Loucy (cell line): ENCODE results near the gene SMIM13.

Experiments
- H2AFZ ChIP-seq: fragments of 200-600 bp; sonication (generic); 2 replicates; pipeline ENCODE4 v1.6.0; 2016; ENCODE audit warnings: antibody characterized with exemption, mild to moderate bottlenecking, low read length, moderate library complexity
- H3F3A ChIP-seq: fragments of 200-600 bp; 2 replicates; pipeline ENCODE4 v1.6.0; 2016; ENCODE audit warnings: antibody characterized with exemption, low read depth, mild to moderate bottlenecking
- H3K27me3 ChIP-seq: fragments of 200-600 bp; sonication (generic); 2 replicates; pipeline ENCODE4 v1.6.1; 2014; ENCODE audit warnings: low read length, mild to moderate bottlenecking; ENCODE audit not compliant: insufficient read depth, poor library complexity, severe bottlenecking
- H3K36me3 ChIP-seq: fragments of 200-600 bp; sonication (generic); 2 replicates; pipeline ENCODE4 v1.6.1; 2016; ENCODE audit warnings: low read length; ENCODE audit not compliant: insufficient read depth
- H3K4me1 ChIP-seq: fragments of 200-600 bp; sonication (generic); 2 replicates; pipeline ENCODE4 v1.5.1; 2014; ENCODE audit warnings: low read length, mild to moderate bottlenecking; ENCODE audit not compliant: insufficient read depth, poor library complexity, severe bottlenecking
- H3K4me2 ChIP-seq: fragments of 200-600 bp; sonication (generic); 2 replicates; pipeline ENCODE4 v1.6.0; 2014; ENCODE audit warnings: antibody characterized with exemption, low read length, low read depth, mild to moderate bottlenecking; ENCODE audit not compliant: poor library complexity, severe bottlenecking
- H3K4me3 ChIP-seq: fragments of 200-600 bp; sonication (generic); 2 replicates; pipeline ENCODE4 v1.5.1; 2014; ENCODE audit warnings: low read length, mild to moderate bottlenecking, mixed read lengths; ENCODE audit not compliant: poor library complexity, severe bottlenecking
- H3K79me2 ChIP-seq: fragments of 200-600 bp; sonication (generic); 2 replicates; pipeline ENCODE4 v1.6.1; 2014; ENCODE audit warnings: low read length; ENCODE audit not compliant: insufficient read depth
- H3K9ac ChIP-seq: fragments of 200-600 bp; sonication (generic); 2 replicates; pipeline ENCODE4 v1.6.0; 2014; ENCODE audit warnings: mild to moderate bottlenecking, low read depth, low read length, moderate library complexity; ENCODE audit not compliant: poor library complexity, severe bottlenecking
- H3K9me2 ChIP-seq: fragments of 200-600 bp; sonication (generic); replicated peaks from 2 replicates; pipeline ENCODE4 v1.6.1; 2016; ENCODE audit warnings: low read depth, low read length, mixed read lengths
- H3K9me3 ChIP-seq: fragments of 200-600 bp; sonication (generic); 2 replicates; pipeline ENCODE4 v1.6.1; 2014; ENCODE audit warnings: mild to moderate bottlenecking, antibody characterized with exemption, low read length, low read depth; ENCODE audit not compliant: insufficient read depth
- H4K20me1 ChIP-seq: fragments of 200-600 bp; sonication (generic); 2 replicates; pipeline ENCODE4 v1.6.0; 2014; ENCODE audit warnings: antibody characterized with exemption, low read length, mild to moderate bottlenecking; ENCODE audit not compliant: insufficient read depth, poor library complexity, severe bottlenecking
- EZH2phosphoT487 ChIP-seq: fragments of 200-600 bp; IDR thresholded peaks from 2 replicates; pipeline ENCODE4 v1.6.1; 2018; ENCODE audit warnings: antibody characterized with exemption, mild to moderate bottlenecking, moderate library complexity, borderline replicate concordance
- TF ChIP-seq, protein P1 (sequence below): fragments of 200-600 bp; sonication (generic); conservative IDR thresholded peaks from 2 replicates; pipeline ENCODE4 v1.5.1; 2014; ENCODE audit warnings: mild to moderate bottlenecking, antibody characterized with exemption, low read length

The SMIM13 gene

GRCh38 chr6:11130605-11131004 lies 37.0 kb downstream of the SMIM13 start:
- H3K79me2 ChIP-seq = peaks cover 69% of the 10 kb centered on the region
- no peak for TF ChIP-seq EZH2phosphoT487
- TF ChIP-seq, protein P1, sequence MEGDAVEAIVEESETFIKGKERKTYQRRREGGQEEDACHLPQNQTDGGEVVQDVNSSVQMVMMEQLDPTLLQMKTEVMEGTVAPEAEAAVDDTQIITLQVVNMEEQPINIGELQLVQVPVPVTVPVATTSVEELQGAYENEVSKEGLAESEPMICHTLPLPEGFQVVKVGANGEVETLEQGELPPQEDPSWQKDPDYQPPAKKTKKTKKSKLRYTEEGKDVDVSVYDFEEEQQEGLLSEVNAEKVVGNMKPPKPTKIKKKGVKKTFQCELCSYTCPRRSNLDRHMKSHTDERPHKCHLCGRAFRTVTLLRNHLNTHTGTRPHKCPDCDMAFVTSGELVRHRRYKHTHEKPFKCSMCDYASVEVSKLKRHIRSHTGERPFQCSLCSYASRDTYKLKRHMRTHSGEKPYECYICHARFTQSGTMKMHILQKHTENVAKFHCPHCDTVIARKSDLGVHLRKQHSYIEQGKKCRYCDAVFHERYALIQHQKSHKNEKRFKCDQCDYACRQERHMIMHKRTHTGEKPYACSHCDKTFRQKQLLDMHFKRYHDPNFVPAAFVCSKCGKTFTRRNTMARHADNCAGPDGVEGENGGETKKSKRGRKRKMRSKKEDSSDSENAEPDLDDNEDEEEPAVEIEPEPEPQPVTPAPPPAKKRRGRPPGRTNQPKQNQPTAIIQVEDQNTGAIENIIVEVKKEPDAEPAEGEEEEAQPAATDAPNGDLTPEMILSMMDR = no peak
- H3K27me3 ChIP-seq = no peaks in the 10 kb centered on the region
- H3K4me1 ChIP-seq = no peaks in the 10 kb centered on the region
- H3K9ac ChIP-seq = no peak overlapping the region
- no peaks in the 10 kb centered on the region for H3F3A ChIP-seq
- H3K4me2 ChIP-seq = no peak overlapping the region
- H3K9me3 ChIP-seq = no peaks in the 10 kb centered on the region
- peaks cover 4% of the 10 kb centered on the region for H4K20me1 ChIP-seq
- peaks cover 24% of the 10 kb centered on the region for H3K36me3 ChIP-seq
- no peak overlapping the region for H3K4me3 ChIP-seq
- no peak overlapping the region for H2AFZ ChIP-seq
- no peaks in the 10 kb centered on the region for H3K9me2 ChIP-seq

DNA sequence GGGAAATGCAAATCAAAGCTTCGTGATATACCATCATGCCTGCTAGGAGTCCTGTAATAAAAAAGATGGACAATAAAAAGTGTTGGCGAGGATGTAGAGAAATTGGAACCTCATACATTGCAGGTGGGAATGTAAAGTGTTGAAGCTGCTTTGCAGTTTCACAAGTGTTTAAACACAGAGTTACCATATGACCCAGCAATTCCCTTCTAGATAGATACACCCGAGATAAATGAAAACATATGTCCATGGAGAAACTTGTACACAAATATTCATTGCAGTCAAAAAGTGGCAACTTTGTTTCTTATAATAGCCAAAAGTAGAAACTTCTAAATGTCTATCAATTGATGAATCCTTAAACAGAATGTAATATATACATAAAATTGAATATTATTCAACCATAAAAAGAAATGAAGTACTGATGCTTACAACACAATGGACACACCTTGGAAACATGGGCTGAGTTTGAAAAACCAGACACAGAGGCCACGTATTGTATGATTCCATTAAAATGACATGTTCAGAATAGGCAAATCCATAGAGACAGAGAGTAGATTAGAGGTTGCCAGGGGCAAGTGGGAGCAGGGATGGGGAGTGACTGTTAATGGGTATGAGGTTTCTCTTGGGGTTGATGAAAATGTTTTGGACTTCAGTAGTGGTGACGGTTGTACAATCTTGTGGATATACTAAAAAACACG lies 38.7 kb downstream of the SMIM13 start:
- no peaks in the 10 kb centered on the region for H3K27me3 ChIP-seq
- no peak overlapping the region for H3K9ac ChIP-seq
- peaks cover 53% of the 10 kb centered on the region for H3K79me2 ChIP-seq
- no peaks in the 10 kb centered on the region for H3F3A ChIP-seq
- H3K4me1 ChIP-seq = no peaks in the 10 kb centered on the region
- H3K4me3 ChIP-seq = no peak overlapping the region
- H3K9me2 ChIP-seq = no peaks in the 10 kb centered on the region
- TF ChIP-seq EZH2phosphoT487 = no peak
- TF ChIP-seq, protein P1 = no peak
- H3K4me2 ChIP-seq = no peak overlapping the region
- H2AFZ ChIP-seq = no peak overlapping the region
- H4K20me1 ChIP-seq = peaks cover 4% of the 10 kb centered on the region
- H3K36me3 ChIP-seq = peaks cover 28% of the 10 kb centered on the region
- no peaks in the 10 kb centered on the region for H3K9me3 ChIP-seq

- Histone ChIP-seq H3K4me2 (no peak overlapping the region), H3K9me2 (no peaks in the 10 kb centered on the region), H2AFZ (no peak overlapping the region), H3K9ac (no peak overlapping the region), H3K27me3 (no peaks in the 10 kb centered on the region), H3K4me3 (no peak overlapping the region), H3K79me2 (peaks cover 46% of the 10 kb centered on the region), H3K9me3 (no peaks in the 10 kb centered on the region), H3F3A (no peaks in the 10 kb centered on the region), H3K36me3 (peaks cover 24% of the 10 kb centered on the region), H3K4me1 (no peaks in the 10 kb centered on the region), H4K20me1 (peaks cover 4% of the 10 kb centered on the region)
- TF ChIP-seq EZH2phosphoT487 = no peak
- TF ChIP-seq, protein P1 = no peak
Observed at GRCh38 chr6:11133281-11133680, 39.6 kb downstream of the SMIM13 start.
